CD4-positive, alpha-beta memory T cell (primary cell): ENCODE results near the gene RPL32. TPM values are rescaled to one million over a fixed set of nuclear protein-coding genes. Genes with fewer than 3 reads are reported as not detected.

Experiments
- CTCF ChIA-PET: fragments of 350-600 bp; sonication (Branson Sonifier 250); formaldehyde crosslinking; loops from one replicate; lab custom pipeline; 2021; ENCODE audit warnings: inconsistent platforms; ENCODE audit not compliant: partially characterized antibody; lab: Charles Lee
- POLR2A ChIA-PET: fragments of 350-600 bp; sonication (Branson Sonifier 250); formaldehyde crosslinking; loops from one replicate; lab custom pipeline; 2021; ENCODE audit not compliant: partially characterized antibody; lab: Charles Lee
- DNase-seq, 5 donors: peaks; one replicate each; pipeline versions ENCODE4 v3.0.0 to v3.0.0-alpha.2; 2020 to 2022; ENCODE audit warnings: mixed read lengths in 1 of 5
- H3K27ac ChIP-seq: one replicate; pipeline ENCODE4 v1.7.0; 2013; ENCODE audit warnings: low read depth, low read length
- H3K27me3 ChIP-seq: 2 replicates; pipeline ENCODE4 v1.7.0; 2013; ENCODE audit warnings: mild to moderate bottlenecking, low read length, moderate library complexity; ENCODE audit not compliant: insufficient read depth
- H3K36me3 ChIP-seq: 2 replicates; pipeline ENCODE4 v1.7.0; 2013; ENCODE audit warnings: mild to moderate bottlenecking, low read length, moderate library complexity; ENCODE audit not compliant: insufficient read depth
- H3K4me1 ChIP-seq: 2 replicates; pipeline ENCODE4 v1.7.0; 2013; ENCODE audit warnings: mild to moderate bottlenecking, low read length, moderate library complexity; ENCODE audit not compliant: insufficient read depth
- H3K4me3 ChIP-seq, 2 donors: one replicate each; pipeline ENCODE4 v1.7.0; 2013; ENCODE audit warnings: low read length in 2 of 2, mild to moderate bottlenecking in 1 of 2
- H3K9me3 ChIP-seq, 2 donors: one replicate each; pipeline ENCODE4 v1.7.0; 2013; ENCODE audit warnings: low read length in 2 of 2, control low read depth in 1 of 2; ENCODE audit not compliant: control insufficient read depth in 1 of 2
- H3K27ac Mint-ChIP-seq, 7 donors: one replicate each; pipeline ENCODE4 v1.8.0; 2020 to 2021; ENCODE audit warnings: mixed read lengths in 7 of 7, mild to moderate bottlenecking in 6 of 7, inconsistent platforms in 3 of 7, moderate library complexity in 3 of 7
- H3K27me3 Mint-ChIP-seq, 2 donors: one replicate each; pipeline ENCODE4 v1.8.0; 2020 to 2021; ENCODE audit warnings: mixed read lengths in 2 of 2
- H3K36me3 Mint-ChIP-seq, 2 donors: one replicate each; pipeline ENCODE4 v1.8.0; 2020 to 2021; ENCODE audit warnings: mixed read lengths in 2 of 2, inconsistent platforms in 1 of 2, mild to moderate bottlenecking in 1 of 2
- H3K4me1 Mint-ChIP-seq, 4 donors: one replicate each; pipeline ENCODE4 v1.8.0; 2020 to 2021; ENCODE audit warnings: mixed read lengths in 4 of 4, mild to moderate bottlenecking in 1 of 4
- H3K4me3 Mint-ChIP-seq, 8 donors: one replicate each; pipeline ENCODE4 v1.8.0; 2020 to 2021; ENCODE audit warnings: mixed read lengths in 8 of 8, mild to moderate bottlenecking in 7 of 8, moderate library complexity in 6 of 8, inconsistent platforms in 3 of 8
- H3K9me3 Mint-ChIP-seq, 8 donors: one replicate each; pipeline ENCODE4 v1.8.0; 2020 to 2021; ENCODE audit warnings: mixed read lengths in 8 of 8, mild to moderate bottlenecking in 5 of 8, inconsistent platforms in 3 of 8, moderate library complexity in 1 of 8
- intact Hi-C: fragments of 100-400 bp; cut with micrococcal nuclease; formaldehyde crosslinking; loops from one replicate; pipeline ENCODE4 v1.15.1; 2023
- polyA plus RNA-seq, 2 donors: library from polyadenylated mRNA; unstranded; fragments of 300-500 nt; fragmentation: Illumina TruSeq; gene quantifications; one replicate each; pipeline ENCODE4 v1.2.3, GENCODE V29; 2021
- total RNA-seq, 2 experiments: library from RNA; stranded (reverse); gene quantifications; one replicate each; pipeline ENCODE4 v1.2.3, GENCODE V29; 2021

The RPL32 gene
- total and polyA plus RNA-seq, 4 experiments from 2014 or later: 2,040 to 3,480 (median 3,340) TPM

GRCh38 chr3:12815719-12816118, 25.6 kb downstream of the RPL32 start:
- no peaks in the 10 kb centered on the region for H3K27me3 ChIP-seq
- CTCF ChIA-PET: interaction anchor here (1.2 kb wide), 1 partner anchor 26 kb away, joined by 5 read pairs; the partner anchor contains the start of gene RPL32
- Mint-ChIP-seq H3K36me3 (no peaks in the 10 kb centered on the region), H3K27me3 (no peaks in the 10 kb centered on the region), H3K4me1 (peaks cover 0 to 3% (median 1%) of the 10 kb centered on the region in 4 donors), H3K4me3 (no peak overlapping the region), H3K27ac (no peak overlapping the region), H3K9me3 (no peaks in the 10 kb centered on the region)
- H3K36me3 ChIP-seq: no peaks in the 10 kb centered on the region
- no peak for DNase-seq
- H3K4me1 ChIP-seq: peaks cover 5% of the 10 kb centered on the region
- H3K4me3 ChIP-seq: no peak overlapping the region
- H3K27ac ChIP-seq: no peak overlapping the region
- intact Hi-C loops: no loop called here
- POLR2A ChIA-PET: interaction anchor here (1.3 kb wide), 1 partner anchor 26 kb away, joined by 3 read pairs; no protein-coding TSS in a partner anchor
- no peaks in the 10 kb centered on the region for H3K9me3 ChIP-seq

GRCh38 chr3:12815078-12815477, 26.3 kb downstream of the RPL32 start:
- no peaks in the 10 kb centered on the region for H3K9me3 Mint-ChIP-seq
- H3K27me3 Mint-ChIP-seq: no peaks in the 10 kb centered on the region
- Histone ChIP-seq H3K4me1 (peaks cover 9% of the 10 kb centered on the region), H3K4me3 (no peak overlapping the region), H3K36me3 (no peaks in the 10 kb centered on the region), H3K27me3 (no peaks in the 10 kb centered on the region), H3K9me3 (no peaks in the 10 kb centered on the region), H3K27ac (no peak overlapping the region)
- no peaks in the 10 kb centered on the region for H3K36me3 Mint-ChIP-seq
- no peak overlapping the region for H3K4me3 Mint-ChIP-seq
- intact Hi-C loops: no loop called here
- H3K27ac Mint-ChIP-seq: peak overlapping the region in 1 of 7 donors; percentile 41
- DNase-seq: no peak
- H3K4me1 Mint-ChIP-seq: peaks cover 0 to 7% (median 5%) of the 10 kb centered on the region in 4 donors
- ChIA-PET POLR2A (interaction anchor here (1.3 kb wide), 1 partner anchor 27 kb away, joined by 3 read pairs; no protein-coding TSS in a partner anchor), CTCF (no interaction called here)

GRCh38 chr3:12813967-12814366, 27.4 kb downstream of the RPL32 start:
- Histone ChIP-seq H3K27ac (no peak overlapping the region), H3K27me3 (no peaks in the 10 kb centered on the region), H3K36me3 (no peaks in the 10 kb centered on the region), H3K9me3 (no peaks in the 10 kb centered on the region), H3K4me3 (no peak overlapping the region), H3K4me1 (peaks cover 13% of the 10 kb centered on the region)
- peaks cover 0 to 15% (median 10%) of the 10 kb centered on the region in 4 donors for H3K4me1 Mint-ChIP-seq
- intact Hi-C loops: no loop called here
- no peak for DNase-seq
- H3K27ac Mint-ChIP-seq: peak overlapping the region in 1 of 7 donors; percentile 25
- H3K4me3 Mint-ChIP-seq: no peak overlapping the region
- CTCF ChIA-PET: no interaction called here
- POLR2A ChIA-PET: no interaction called here
- H3K9me3 Mint-ChIP-seq: no peaks in the 10 kb centered on the region
- H3K27me3 Mint-ChIP-seq: no peaks in the 10 kb centered on the region
- H3K36me3 Mint-ChIP-seq: no peaks in the 10 kb centered on the region

- no peaks in the 10 kb centered on the region for H3K27me3 Mint-ChIP-seq
- H3K9me3 Mint-ChIP-seq: no peaks in the 10 kb centered on the region
- no peak overlapping the region for H3K4me3 Mint-ChIP-seq
- peaks cover 13% of the 10 kb centered on the region for H3K4me1 ChIP-seq
- H3K27me3 ChIP-seq: no peaks in the 10 kb centered on the region
- DNase-seq: no peak
- ChIA-PET POLR2A (no interaction called here), CTCF (interaction anchor here (0.7 to 7.1 kb wide), 4 partner anchors 24 to 1608 kb away, joined by 3 to 61 read pairs (median 3); no protein-coding TSS in a partner anchor)
- H3K9me3 ChIP-seq: no peaks in the 10 kb centered on the region
- H3K36me3 Mint-ChIP-seq: no peaks in the 10 kb centered on the region
- no peak overlapping the region for H3K27ac Mint-ChIP-seq
- H3K36me3 ChIP-seq: no peaks in the 10 kb centered on the region
- peaks cover 0 to 21% (median 11%) of the 10 kb centered on the region in 4 donors for H3K4me1 Mint-ChIP-seq
- no peak overlapping the region for H3K4me3 ChIP-seq
- intact Hi-C loops: no loop called here
- H3K27ac ChIP-seq: no peak overlapping the region
Measured at GRCh38 chr3:12812812-12813211, 28.6 kb downstream of the RPL32 start.

- Histone ChIP-seq H3K27ac (no peak overlapping the region), H3K27me3 (no peaks in the 10 kb centered on the region), H3K4me3 (no peak overlapping the region), H3K4me1 (peaks cover 13% of the 10 kb centered on the region), H3K9me3 (no peaks in the 10 kb centered on the region), H3K36me3 (no peaks in the 10 kb centered on the region)
- Mint-ChIP-seq H3K36me3 (no peaks in the 10 kb centered on the region), H3K9me3 (no peaks in the 10 kb centered on the region), H3K4me1 (peaks cover 0 to 21% (median 11%) of the 10 kb centered on the region in 4 donors), H3K27ac (peak overlapping the region in 6 of 7 donors; percentile 14 to 87 (median 71)), H3K27me3 (no peaks in the 10 kb centered on the region), H3K4me3 (peak overlapping the region; percentile 66 to 78 (median 70))
- ChIA-PET POLR2A (interaction anchor here (1.8 to 3.4 kb wide), 4 partner anchors 15 to 147 kb away, joined by 6 to 44 read pairs (median 14); partner anchors contain the start of genes CAND2, RAF1 and RPL32), CTCF (interaction anchor here (0.9 to 7.1 kb wide), 13 partner anchors 9 to 184 kb away, joined by 3 to 61 read pairs (median 6); partner anchors contain the start of genes CAND2 and RPL32)
- no peak for DNase-seq
- intact Hi-C loops: loop anchor here (1.0 kb wide), 3 partner anchors 15 to 105 kb away; partner anchors contain the start of genes CAND2 and RPL32
Measured at GRCh38 chr3:12810961-12811360, 30.4 kb downstream of the RPL32 start.

- H3K9me3 Mint-ChIP-seq: no peaks in the 10 kb centered on the region
- CTCF ChIA-PET: interaction anchor here (0.8 to 7.1 kb wide), 23 partner anchors 8 to 838 kb away, joined by 3 to 61 read pairs (median 4); partner anchors contain the start of genes CAND2 and RPL32
- Histone ChIP-seq H3K36me3 (no peaks in the 10 kb centered on the region), H3K4me1 (peaks cover 13% of the 10 kb centered on the region), H3K27me3 (no peaks in the 10 kb centered on the region), H3K9me3 (no peaks in the 10 kb centered on the region), H3K27ac (peak overlapping the region; percentile 9), H3K4me3 (peak overlapping the region in 1 of 2 donors; percentile 51)
- peak overlapping the region; percentile 14 to 87 (median 79) for H3K27ac Mint-ChIP-seq
- H3K36me3 Mint-ChIP-seq: no peaks in the 10 kb centered on the region
- no peaks in the 10 kb centered on the region for H3K27me3 Mint-ChIP-seq
- H3K4me1 Mint-ChIP-seq: peaks cover 0 to 21% (median 11%) of the 10 kb centered on the region in 4 donors
- intact Hi-C loops: loop anchor here (1.0 kb wide), 3 partner anchors 14 to 104 kb away; partner anchors contain the start of genes CAND2 and RPL32
- H3K4me3 Mint-ChIP-seq: peak overlapping the region; percentile 66 to 78 (median 70)
- POLR2A ChIA-PET: interaction anchor here (1.0 to 3.4 kb wide), 7 partner anchors 14 to 189 kb away, joined by 3 to 44 read pairs (median 6); partner anchors contain the start of genes CAND2, RAF1 and RPL32
- DNase-seq: peak; percentile 91 to 95 (median 93)
Measured at GRCh38 chr3:12810013-12810780, 31.2 kb downstream of the RPL32 start.
